Mucosa of stomach (tissue), 1 donor: ENCODE data around the gene CLDN22.
"Not testable (repeated sequence)": the region's sequence is repeated elsewhere in the genome, so short reads cannot be mapped to it uniquely, and the experiment has no call there.

Source experiments
- H3K27me3 ChIP-seq: one replicate; pipeline ENCODE4 v1.7.0; 2013; ENCODE audit warnings: mild to moderate bottlenecking, low read length; ENCODE audit not compliant: control insufficient read depth, insufficient read depth
- H3K36me3 ChIP-seq: one replicate; pipeline ENCODE4 v1.7.0; 2013; ENCODE audit warnings: low read length; ENCODE audit not compliant: control insufficient read depth, insufficient read depth
- H3K4me1 ChIP-seq: one replicate; pipeline ENCODE4 v1.7.0; 2013; ENCODE audit warnings: mild to moderate bottlenecking, low read length; ENCODE audit not compliant: control insufficient read depth, insufficient read depth
- H3K4me3 ChIP-seq: one replicate; pipeline ENCODE4 v1.7.0; 2013; ENCODE audit warnings: low read length
- H3K9ac ChIP-seq: one replicate; pipeline ENCODE4 v1.7.0; 2013; ENCODE audit warnings: mild to moderate bottlenecking, low read length, moderate library complexity
- H3K9me3 ChIP-seq: one replicate; pipeline ENCODE4 v1.7.0; 2013; ENCODE audit warnings: mild to moderate bottlenecking, low read length, moderate library complexity; ENCODE audit not compliant: control insufficient read depth
- donor health status: Pancreatic carcinoma.

The CLDN22 gene

GRCh38 chr4:183326853-183327252 is 6.8 kb upstream of the CLDN22 start:
- H3K4me1 ChIP-seq: peaks cover 10% of the 10 kb centered on the region
- no peak overlapping the region for H3K4me3 ChIP-seq
- no peaks in the 10 kb centered on the region for H3K9me3 ChIP-seq
- peaks cover 3% of the 10 kb centered on the region for H3K27me3 ChIP-seq
- no peaks in the 10 kb centered on the region for H3K36me3 ChIP-seq
- no peak overlapping the region for H3K9ac ChIP-seq

DNA sequence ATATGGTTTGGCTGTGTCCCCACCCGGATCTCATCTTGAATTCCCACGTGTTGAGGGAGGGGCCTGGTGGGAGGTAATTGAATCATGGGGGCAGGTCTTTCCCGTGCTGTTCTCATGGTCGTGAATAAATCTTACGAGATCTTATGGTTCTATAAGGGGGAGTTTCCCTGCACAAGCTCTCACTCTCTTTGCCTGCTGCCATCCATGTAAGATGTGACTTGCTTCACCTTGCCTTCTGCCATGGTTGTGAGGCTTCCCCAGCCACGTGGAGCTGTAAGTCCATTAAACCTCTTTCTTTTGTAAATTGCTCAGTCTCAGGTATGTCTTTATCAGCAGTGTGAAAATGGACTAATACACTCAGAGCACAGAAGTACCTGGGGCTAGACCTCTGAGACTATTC is 6.3 kb upstream of the CLDN22 start:
- H3K9ac ChIP-seq, H3K36me3 ChIP-seq, H3K4me3 ChIP-seq, H3K9me3 ChIP-seq, H3K27me3 ChIP-seq: not testable (repeated sequence)
- H3K4me1 ChIP-seq: peaks cover 10% of the 10 kb centered on the region

- H3K36me3 ChIP-seq: no peaks in the 10 kb centered on the region
- H3K27me3 ChIP-seq: no peaks in the 10 kb centered on the region
- no peaks in the 10 kb centered on the region for H3K9me3 ChIP-seq
- H3K4me3 ChIP-seq: no peak overlapping the region
- peaks cover 5% of the 10 kb centered on the region for H3K4me1 ChIP-seq
- no peak overlapping the region for H3K9ac ChIP-seq
These were observed 4.5 kb upstream of the CLDN22 start for GRCh38 chr4:183324619-183325018.

GRCh38 chr4:183324056-183324455 is 4.0 kb upstream of the CLDN22 start:
- not testable (repeated sequence) for H3K4me1 ChIP-seq, H3K36me3 ChIP-seq, H3K9me3 ChIP-seq, H3K27me3 ChIP-seq, H3K4me3 ChIP-seq, H3K9ac ChIP-seq

- H3K4me3 ChIP-seq: no peak overlapping the region
- H3K27me3 ChIP-seq: no peaks in the 10 kb centered on the region
- H3K9ac ChIP-seq: no peak overlapping the region
- peaks cover 4% of the 10 kb centered on the region for H3K4me1 ChIP-seq
- H3K36me3 ChIP-seq: no peaks in the 10 kb centered on the region
- H3K9me3 ChIP-seq: no peaks in the 10 kb centered on the region
These were observed 3.2 kb upstream of the CLDN22 start for GRCh38 chr4:183323295-183323694.

- H3K9ac ChIP-seq: no peak within 1 kb of the TSS
- no peaks in the 10 kb centered on the region for H3K36me3 ChIP-seq
- H3K4me1 ChIP-seq: peaks cover 4% of the 10 kb centered on the region
- H3K9me3 ChIP-seq: no peaks in the 10 kb centered on the region
- no peak within 1 kb of the TSS for H3K4me3 ChIP-seq
- H3K27me3 ChIP-seq: no peaks in the 10 kb centered on the region
These were observed 2.2 kb upstream of the CLDN22 start, which contains the start of gene CLDN24 for GRCh38 chr4:183322326-183322725. TSS of gene CLDN24 (minus strand) at chr4:183322426. CDS start at chr4:183322426, 0 bp downstream.

DNA sequence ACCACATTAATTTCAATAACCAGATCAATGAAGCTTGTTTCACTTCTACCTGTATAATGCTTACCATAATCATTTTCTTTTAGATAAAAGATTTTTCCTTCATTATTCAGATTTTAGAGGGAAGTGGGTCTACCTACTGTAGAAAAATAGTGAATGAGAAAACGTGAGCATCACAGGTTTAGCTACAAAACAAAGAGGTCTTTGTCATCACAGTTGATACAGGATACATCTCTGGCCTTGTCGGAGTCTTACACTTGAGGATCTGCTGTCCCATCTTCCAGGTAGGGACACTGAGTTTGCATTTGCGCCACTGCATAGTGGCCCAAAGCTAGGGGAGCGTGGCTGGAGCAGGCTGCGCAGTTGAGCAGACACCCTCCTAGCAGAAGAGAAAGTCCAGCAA is 1.4 kb upstream of the CLDN22 start:
- Histone ChIP-seq H3K4me1 (peaks cover 4% of the 10 kb centered on the region), H3K9me3 (no peaks in the 10 kb centered on the region), H3K9ac (no peak overlapping the region), H3K27me3 (no peaks in the 10 kb centered on the region), H3K4me3 (no peak overlapping the region), H3K36me3 (no peaks in the 10 kb centered on the region)

- peaks cover 4% of the 10 kb centered on the region for H3K4me1 ChIP-seq
- no peaks in the 10 kb centered on the region for H3K9me3 ChIP-seq
- no peak overlapping the region for H3K4me3 ChIP-seq
- H3K27me3 ChIP-seq: no peaks in the 10 kb centered on the region
- H3K9ac ChIP-seq: no peak overlapping the region
- no peaks in the 10 kb centered on the region for H3K36me3 ChIP-seq
These were observed 1.0 kb upstream of the CLDN22 start for GRCh38 chr4:183321079-183321478.

DNA sequence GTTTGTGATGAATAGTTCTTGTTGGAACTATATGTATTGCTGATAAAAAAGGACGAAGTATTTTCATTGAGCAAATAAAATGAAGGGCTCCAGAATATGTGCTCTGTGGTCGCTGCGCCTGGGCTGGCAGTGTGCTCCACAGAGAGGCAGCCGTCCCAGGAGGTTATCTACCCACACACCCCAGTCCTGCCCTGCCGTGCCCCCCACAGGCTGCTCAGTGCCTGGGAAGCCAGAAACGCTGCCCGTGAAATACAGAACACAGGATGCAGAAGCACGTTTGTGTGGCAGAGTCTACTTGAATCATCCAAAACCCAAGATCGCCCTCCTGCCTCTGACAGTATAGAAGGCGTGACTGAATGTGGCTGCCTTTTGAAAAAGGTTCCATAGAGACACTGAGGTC is 1.4 kb downstream of the CLDN22 start:
- H3K4me3 ChIP-seq: no peak overlapping the region

DNA sequence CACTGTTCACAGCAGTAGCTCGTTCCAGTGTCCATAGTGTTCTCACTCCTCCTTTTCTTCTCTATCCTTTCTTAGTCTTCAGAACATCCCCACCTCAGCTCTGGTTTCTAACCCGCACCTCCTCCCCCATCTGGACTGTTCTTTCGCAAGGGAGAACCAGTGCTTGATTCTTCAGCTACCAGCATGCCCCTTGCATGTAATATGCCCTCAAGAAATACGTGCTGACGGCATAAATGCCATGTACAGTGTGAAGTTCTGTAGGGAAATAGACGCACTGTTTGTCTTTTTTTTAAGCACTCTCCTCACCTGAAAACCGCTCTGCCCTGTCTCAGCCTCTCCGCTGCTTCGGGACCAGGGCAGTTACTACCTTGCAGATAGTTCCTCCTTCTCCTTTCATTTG is 5.3 kb downstream of the CLDN22 start:
- Histone ChIP-seq H3K4me3 (no peak overlapping the region), H3K4me1 (peaks cover 4% of the 10 kb centered on the region), H3K36me3 (no peaks in the 10 kb centered on the region), H3K9me3 (no peaks in the 10 kb centered on the region), H3K9ac (no peak overlapping the region), H3K27me3 (no peaks in the 10 kb centered on the region)

More for the DNA sequence above, 1.4 kb downstream of the CLDN22 start:
- no peak overlapping the region for H3K9ac ChIP-seq
- peaks cover 4% of the 10 kb centered on the region for H3K4me1 ChIP-seq
- H3K27me3 ChIP-seq: no peaks in the 10 kb centered on the region
- H3K36me3 ChIP-seq: no peaks in the 10 kb centered on the region
- no peaks in the 10 kb centered on the region for H3K9me3 ChIP-seq

- no peaks in the 10 kb centered on the region for H3K36me3 ChIP-seq
- H3K27me3 ChIP-seq: no peaks in the 10 kb centered on the region
- H3K4me3 ChIP-seq: no peak overlapping the region
- H3K9me3 ChIP-seq: no peaks in the 10 kb centered on the region
- H3K9ac ChIP-seq: no peak overlapping the region
- peaks cover 4% of the 10 kb centered on the region for H3K4me1 ChIP-seq
These were observed 5.7 kb downstream of the CLDN22 start for GRCh38 chr4:183314336-183314735.

GRCh38 chr4:183312841-183313240 is 7.2 kb downstream of the CLDN22 start:
- no peaks in the 10 kb centered on the region for H3K36me3 ChIP-seq
- no peak overlapping the region for H3K4me3 ChIP-seq

GRCh38 chr4:183306811-183307210 is 13.3 kb downstream of the CLDN22 start:
- no peak overlapping the region for H3K9ac ChIP-seq
- H3K4me3 ChIP-seq: no peak overlapping the region
- no peaks in the 10 kb centered on the region for H3K4me1 ChIP-seq
- H3K36me3 ChIP-seq: no peaks in the 10 kb centered on the region
- H3K27me3 ChIP-seq: no peaks in the 10 kb centered on the region
- H3K9me3 ChIP-seq: no peaks in the 10 kb centered on the region

More at GRCh38 chr4:183312841-183313240, 7.2 kb downstream of the CLDN22 start:
- Histone ChIP-seq H3K4me1 (no peaks in the 10 kb centered on the region), H3K9ac (no peak overlapping the region), H3K27me3 (no peaks in the 10 kb centered on the region), H3K9me3 (no peaks in the 10 kb centered on the region)
